Measurements from ENCODE around the gene SRSF12. TPM values are rescaled to one million over a fixed set of nuclear protein-coding genes. Genes with fewer than 3 reads are reported as not detected.

Gene SRSF12
- total RNA-seq, 2 donors from 2014 or later = 9.2 to 17.8 TPM

- Mint-ChIP-seq H3K9me3 (no peaks in the 10 kb centered on the region), H3K4me3 (peak within 1 kb of the TSS; percentile 94), H3K27ac (peak within 1 kb of the TSS; percentile 98), H3K4me1 (peaks cover 15% of the 10 kb centered on the region), H3K36me3 (ENCODE audit: low read depth) (peaks cover 28% of the 10 kb centered on the region), H3K27me3 (ENCODE audit: insufficient read depth) (peaks cover 1% of the 10 kb centered on the region)
- no peak for TF ChIP-seq CTCF (conservative IDR thresholded peaks at IDR 0.05)
- Histone ChIP-seq H3K4me1 (ENCODE audit: control insufficient read depth, insufficient read depth, low read length) (peaks cover 3% of the 10 kb centered on the region), H3K4me3 (ENCODE audit: low read length) (peak within 1 kb of the TSS; percentile 92), H3K27me3 (ENCODE audit: control insufficient read depth, insufficient read depth, low read length, poor library complexity, severe bottlenecking) (no peaks in the 10 kb centered on the region), H3K36me3 (ENCODE audit: control insufficient read depth, insufficient read depth, low read length) (peaks cover 23% of the 10 kb centered on the region), H3K27ac (ENCODE audit: low read depth, low read length) (peak within 1 kb of the TSS; percentile 96), H3K9me3 (ENCODE audit: control insufficient read depth, low read length) (no peaks in the 10 kb centered on the region), H3K9ac (ENCODE audit: extremely low read depth, low read length, poor library complexity, severe bottlenecking) (peak within 1 kb of the TSS; percentile 90)
- 0% methylated on average over 21 to 59 of the region's 63 CpGs for WGBS, 2 experiments (ENCODE audit: insufficient coverage in 1 of 2, insufficient read length in 1 of 2)
- peak; percentile 100 for DNase-seq
These were observed 37.4 kb downstream of the SRSF12 start, which contains the start of gene PNRC1 for GRCh38 chr6:89080281-89081128. TSS of gene PNRC1 (plus strand) at chr6:89080751. CDS start at chr6:89080895, 144 bp downstream.

- H3K9me3 Mint-ChIP-seq = no peaks in the 10 kb centered on the region
- Histone ChIP-seq H3K27ac (ENCODE audit: low read depth, low read length) (peak overlapping the region; percentile 67), H3K9me3 (ENCODE audit: control insufficient read depth, low read length) (no peaks in the 10 kb centered on the region), H3K4me3 (ENCODE audit: low read length) (peak overlapping the region; percentile 92), H3K27me3 (ENCODE audit: control insufficient read depth, insufficient read depth, low read length, poor library complexity, severe bottlenecking) (no peaks in the 10 kb centered on the region), H3K9ac (ENCODE audit: extremely low read depth, low read length, poor library complexity, severe bottlenecking) (peak overlapping the region; percentile 90), H3K4me1 (ENCODE audit: control insufficient read depth, insufficient read depth, low read length) (peaks cover 3% of the 10 kb centered on the region), H3K36me3 (ENCODE audit: control insufficient read depth, insufficient read depth, low read length) (peaks cover 15% of the 10 kb centered on the region)
- TF ChIP-seq CTCF (conservative IDR thresholded peaks at IDR 0.05) = no peak
- H3K4me1 Mint-ChIP-seq = peaks cover 11% of the 10 kb centered on the region
- peak; percentile 62 for DNase-seq
- 5 to 6% methylated on average over 19 to 20 of the region's 20 CpGs for WGBS, 2 experiments (ENCODE audit: insufficient coverage in 1 of 2, insufficient read length in 1 of 2)
- peak overlapping the region; percentile 94 for H3K4me3 Mint-ChIP-seq
- H3K36me3 Mint-ChIP-seq (ENCODE audit: low read depth) = peaks cover 20% of the 10 kb centered on the region
- H3K27me3 Mint-ChIP-seq (ENCODE audit: insufficient read depth) = peaks cover 1% of the 10 kb centered on the region
- peak overlapping the region; percentile 72 for H3K27ac Mint-ChIP-seq
These were observed 38.2 kb downstream of the SRSF12 start for GRCh38 chr6:89079511-89080234.

- no peak overlapping the region for H3K27ac ChIP-seq (ENCODE audit: low read depth, low read length)
- no peaks in the 10 kb centered on the region for H3K9me3 ChIP-seq (ENCODE audit: control insufficient read depth, low read length)
- no peaks in the 10 kb centered on the region for H3K4me1 ChIP-seq (ENCODE audit: control insufficient read depth, insufficient read depth, low read length)
- H3K9me3 Mint-ChIP-seq = no peaks in the 10 kb centered on the region
- 90 to 100% methylated on average over 2 of the region's 2 CpGs for WGBS, 2 experiments (ENCODE audit: insufficient coverage in 1 of 2, insufficient read length in 1 of 2)
- H3K27me3 Mint-ChIP-seq (ENCODE audit: insufficient read depth) = peaks cover 3% of the 10 kb centered on the region
- H3K4me3 ChIP-seq (ENCODE audit: low read length) = no peak overlapping the region
- no peak for TF ChIP-seq CTCF (conservative IDR thresholded peaks at IDR 0.05)
- no peaks in the 10 kb centered on the region for H3K36me3 ChIP-seq (ENCODE audit: control insufficient read depth, insufficient read depth, low read length)
- H3K4me1 Mint-ChIP-seq = peaks cover 6% of the 10 kb centered on the region
- no peaks in the 10 kb centered on the region for H3K36me3 Mint-ChIP-seq (ENCODE audit: low read depth)
- no peak overlapping the region for H3K27ac Mint-ChIP-seq
- DNase-seq = no peak
- H3K4me3 Mint-ChIP-seq = no peak overlapping the region
- no peaks in the 10 kb centered on the region for H3K27me3 ChIP-seq (ENCODE audit: control insufficient read depth, insufficient read depth, low read length, poor library complexity, severe bottlenecking)
- no peak overlapping the region for H3K9ac ChIP-seq (ENCODE audit: extremely low read depth, low read length, poor library complexity, severe bottlenecking)
These were observed 44.0 kb downstream of the SRSF12 start for GRCh38 chr6:89073840-89074239.

Data from endodermal cell (in vitro differentiated cells).